Panc1 (cell line): Measurements from ENCODE around the gene CPM. TPM values are rescaled to one million over a fixed set of nuclear protein-coding genes. Genes with fewer than 3 reads are reported as not detected.

Experiments used
- ATAC-seq: fragments of 200-7000 bp; cut with Tn5 transposase; 2 replicates; pipeline ENCODE4 v1.9.1; 2020; ENCODE audit warnings: mild to moderate bottlenecking, moderate library complexity
- BruUV-seq: library from RNA; stranded (reverse); fragments of 400-500 nt; replicated peaks from 2 replicates; lab custom pipeline; 2021; lab: Mats Ljungman, UMichigan
- CTCF ChIA-PET: fragments of 300-600 bp; sonication (Branson Sonifier 250); formaldehyde crosslinking; loops from one replicate; lab custom pipeline; 2022; ENCODE audit warnings: antibody characterized with exemption; lab: Charles Lee
- POLR2A ChIA-PET: fragments of 300-600 bp; sonication (Branson Sonifier 250); formaldehyde crosslinking; loops from one replicate; lab custom pipeline; 2022; ENCODE audit warnings: antibody characterized with exemption; lab: Charles Lee
- DNase-seq: peaks from one replicate; pipeline ENCODE4 v3.0.0-alpha.2; 2010; ENCODE audit warnings: low read depth, low spot score
- H3K27ac ChIP-seq: 2 replicates; pipeline ENCODE4 v1.5.1; 2011; ENCODE audit warnings: mild to moderate bottlenecking, low read length, inconsistent platforms
- H3K27me3 ChIP-seq: fragments of 200-500 bp; sonication (Bioruptor generic); 2 replicates; pipeline ENCODE4 v1.6.0; 2014; ENCODE audit warnings: low read length, inconsistent platforms; ENCODE audit not compliant: control insufficient read depth, insufficient read depth
- H3K36me3 ChIP-seq: fragments of 200-500 bp; sonication (Bioruptor generic); 2 replicates; pipeline ENCODE4 v1.5.1; 2014; ENCODE audit warnings: inconsistent platforms, mild to moderate bottlenecking, low read length, moderate library complexity; ENCODE audit not compliant: control insufficient read depth, insufficient read depth
- H3K4me1 ChIP-seq: 2 replicates; pipeline ENCODE4 v1.5.1; 2011; ENCODE audit warnings: inconsistent platforms, mild to moderate bottlenecking, low read length, moderate library complexity; ENCODE audit not compliant: control insufficient read depth, insufficient read depth
- H3K4me3 ChIP-seq, 2 experiments: 2 replicates each; pipeline ENCODE4 v1.5.1; 2011 to 2012; ENCODE audit warnings: low read depth in 2 of 2, low read length in 2 of 2, mild to moderate bottlenecking in 2 of 2, inconsistent platforms in 1 of 2, moderate library complexity in 1 of 2
- H3K9me3 ChIP-seq: fragments of 200-500 bp; sonication (Bioruptor generic); 2 replicates; pipeline ENCODE4 v1.5.1; 2014; ENCODE audit warnings: low read depth, mild to moderate bottlenecking, inconsistent platforms, low read length, moderate library complexity; ENCODE audit not compliant: control insufficient read depth, insufficient read depth
- POLR2AphosphoS5 ChIP-seq: IDR thresholded peaks from 2 replicates; pipeline ENCODE4 v1.6.1; 2012; ENCODE audit warnings: mild to moderate bottlenecking, low read depth, low read length, moderate library complexity
- SIN3A ChIP-seq: IDR thresholded peaks from 2 replicates; pipeline ENCODE4 v1.6.1; 2012; ENCODE audit warnings: low read depth, mild to moderate bottlenecking, low read length, moderate library complexity, borderline replicate concordance; ENCODE audit not compliant: insufficient read depth
- TCF7L2 ChIP-seq: IDR thresholded peaks from 2 replicates; pipeline ENCODE4 v1.6.1; 2011; ENCODE audit warnings: mild to moderate bottlenecking, low read depth, low read length, inconsistent platforms
- in situ Hi-C: cut with HindIII; loops from 2 replicates; pipeline ENCODE4 v1.10.0; 2016; ENCODE audit warnings: low sequenced_read_pairs, low pct_unique_long_range_greater_than_20kb
- intact Hi-C: fragments of 100-400 bp; cut with micrococcal nuclease; formaldehyde crosslinking; loops from one replicate; pipeline ENCODE4 v1.10.0; 2022; ENCODE audit not compliant: unreplicated experiment
- total RNA-seq: library from RNA; stranded (reverse); gene quantifications from one replicate; pipeline ENCODE4 v1.2.1, GENCODE V29; 2021; ENCODE audit not compliant: unreplicated experiment
- TF ChIP-seq, protein P1 (sequence below): fragments of 450-650 bp; IDR thresholded peaks from 2 replicates; pipeline ENCODE4 v1.5.1; 2017; ENCODE audit warnings: mild to moderate bottlenecking
- TF ChIP-seq, protein P2 (sequence below), 2 experiments: IDR thresholded peaks; 2 replicates each; pipeline ENCODE4 v1.6.1; 2011 to 2012; ENCODE audit warnings: low read depth in 2 of 2, control low read depth in 1 of 2, low read length in 1 of 2, mild to moderate bottlenecking in 1 of 2, moderate library complexity in 1 of 2; ENCODE audit not compliant: insufficient read depth in 1 of 2

CPM gene
- total RNA-seq, 1 experiment from 2014 or later: 11.2 TPM

DNA sequence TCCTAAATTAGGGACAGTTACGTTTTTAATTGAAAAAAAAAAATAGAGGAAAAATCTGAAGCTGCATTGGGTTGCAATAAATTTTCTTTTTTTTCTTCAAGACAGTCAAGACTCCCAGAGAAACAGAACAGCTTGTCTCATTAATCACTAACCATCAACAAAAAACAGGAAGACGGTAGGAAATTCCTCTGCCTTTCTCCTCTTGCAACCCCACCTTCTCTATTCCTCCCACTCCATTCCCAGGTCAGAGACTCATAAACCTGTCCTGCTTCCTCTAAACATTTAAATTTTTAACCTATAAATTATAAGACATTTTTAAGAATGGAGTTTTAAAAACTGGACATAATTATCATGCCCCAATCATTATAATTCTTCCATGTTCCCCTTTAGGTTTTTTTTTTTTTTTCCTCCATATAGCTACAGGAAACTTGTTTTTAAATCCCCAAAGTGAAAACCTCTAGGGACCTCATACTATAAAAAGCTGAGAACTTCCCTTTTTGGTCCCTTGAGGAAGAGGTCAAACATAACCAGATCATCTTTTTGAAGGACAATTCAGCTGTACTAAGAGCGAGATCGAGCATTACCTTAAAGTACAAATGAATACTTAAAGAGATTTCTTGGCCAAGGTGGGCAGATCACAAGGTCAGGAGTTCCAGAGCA lies 36.0 kb downstream of the CPM start:
- no peak for ATAC-seq
- CTCF ChIA-PET: no interaction called here
- H3K27ac ChIP-seq: no peak overlapping the region

DNA sequence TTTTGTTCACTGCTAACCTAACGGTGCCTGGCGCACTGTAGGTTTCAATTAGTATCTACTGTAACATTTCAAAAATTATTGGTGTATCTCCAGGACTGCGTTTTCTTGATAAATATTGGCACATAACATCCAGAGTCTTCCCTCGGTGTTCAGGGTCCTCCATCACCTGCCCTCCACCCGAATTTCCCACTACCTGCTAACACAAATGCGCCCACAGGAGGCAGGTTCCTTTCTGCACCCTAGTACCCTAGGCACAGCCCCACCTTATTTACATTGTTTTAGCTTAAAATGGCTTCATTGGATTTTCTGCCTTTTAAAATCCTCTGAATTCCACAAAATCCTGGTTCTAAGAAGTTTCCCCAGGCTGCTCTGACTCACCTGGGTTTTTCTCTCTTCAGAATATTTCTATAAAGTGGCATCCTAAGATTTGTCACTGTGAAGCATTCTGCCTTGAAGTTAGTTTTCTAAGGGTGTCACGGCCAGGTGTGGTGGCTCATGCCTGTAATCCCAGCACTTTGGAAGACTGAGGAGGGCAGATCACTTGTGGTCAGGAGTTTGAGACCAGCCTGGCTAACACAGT lies 38.6 kb downstream of the CPM start:
- no peaks in the 10 kb centered on the region for H3K4me1 ChIP-seq
- H3K4me3 ChIP-seq: no peak overlapping the region
- in situ Hi-C loops: no loop called here
- H3K27ac ChIP-seq: no peak overlapping the region
- BruUV-seq: no TSS peak
- ChIA-PET POLR2A (no interaction called here), CTCF (no interaction called here)
- intact Hi-C loops: no loop called here
- H3K9me3 ChIP-seq: no peaks in the 10 kb centered on the region
- ATAC-seq (no peak), DNase-seq (no peak)
- TF ChIP-seq TCF7L2 (no peak), SIN3A (no peak), POLR2AphosphoS5 (no peak)
- TF ChIP-seq, protein P1, sequence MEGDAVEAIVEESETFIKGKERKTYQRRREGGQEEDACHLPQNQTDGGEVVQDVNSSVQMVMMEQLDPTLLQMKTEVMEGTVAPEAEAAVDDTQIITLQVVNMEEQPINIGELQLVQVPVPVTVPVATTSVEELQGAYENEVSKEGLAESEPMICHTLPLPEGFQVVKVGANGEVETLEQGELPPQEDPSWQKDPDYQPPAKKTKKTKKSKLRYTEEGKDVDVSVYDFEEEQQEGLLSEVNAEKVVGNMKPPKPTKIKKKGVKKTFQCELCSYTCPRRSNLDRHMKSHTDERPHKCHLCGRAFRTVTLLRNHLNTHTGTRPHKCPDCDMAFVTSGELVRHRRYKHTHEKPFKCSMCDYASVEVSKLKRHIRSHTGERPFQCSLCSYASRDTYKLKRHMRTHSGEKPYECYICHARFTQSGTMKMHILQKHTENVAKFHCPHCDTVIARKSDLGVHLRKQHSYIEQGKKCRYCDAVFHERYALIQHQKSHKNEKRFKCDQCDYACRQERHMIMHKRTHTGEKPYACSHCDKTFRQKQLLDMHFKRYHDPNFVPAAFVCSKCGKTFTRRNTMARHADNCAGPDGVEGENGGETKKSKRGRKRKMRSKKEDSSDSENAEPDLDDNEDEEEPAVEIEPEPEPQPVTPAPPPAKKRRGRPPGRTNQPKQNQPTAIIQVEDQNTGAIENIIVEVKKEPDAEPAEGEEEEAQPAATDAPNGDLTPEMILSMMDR: no peak
- TF ChIP-seq, protein P2, sequence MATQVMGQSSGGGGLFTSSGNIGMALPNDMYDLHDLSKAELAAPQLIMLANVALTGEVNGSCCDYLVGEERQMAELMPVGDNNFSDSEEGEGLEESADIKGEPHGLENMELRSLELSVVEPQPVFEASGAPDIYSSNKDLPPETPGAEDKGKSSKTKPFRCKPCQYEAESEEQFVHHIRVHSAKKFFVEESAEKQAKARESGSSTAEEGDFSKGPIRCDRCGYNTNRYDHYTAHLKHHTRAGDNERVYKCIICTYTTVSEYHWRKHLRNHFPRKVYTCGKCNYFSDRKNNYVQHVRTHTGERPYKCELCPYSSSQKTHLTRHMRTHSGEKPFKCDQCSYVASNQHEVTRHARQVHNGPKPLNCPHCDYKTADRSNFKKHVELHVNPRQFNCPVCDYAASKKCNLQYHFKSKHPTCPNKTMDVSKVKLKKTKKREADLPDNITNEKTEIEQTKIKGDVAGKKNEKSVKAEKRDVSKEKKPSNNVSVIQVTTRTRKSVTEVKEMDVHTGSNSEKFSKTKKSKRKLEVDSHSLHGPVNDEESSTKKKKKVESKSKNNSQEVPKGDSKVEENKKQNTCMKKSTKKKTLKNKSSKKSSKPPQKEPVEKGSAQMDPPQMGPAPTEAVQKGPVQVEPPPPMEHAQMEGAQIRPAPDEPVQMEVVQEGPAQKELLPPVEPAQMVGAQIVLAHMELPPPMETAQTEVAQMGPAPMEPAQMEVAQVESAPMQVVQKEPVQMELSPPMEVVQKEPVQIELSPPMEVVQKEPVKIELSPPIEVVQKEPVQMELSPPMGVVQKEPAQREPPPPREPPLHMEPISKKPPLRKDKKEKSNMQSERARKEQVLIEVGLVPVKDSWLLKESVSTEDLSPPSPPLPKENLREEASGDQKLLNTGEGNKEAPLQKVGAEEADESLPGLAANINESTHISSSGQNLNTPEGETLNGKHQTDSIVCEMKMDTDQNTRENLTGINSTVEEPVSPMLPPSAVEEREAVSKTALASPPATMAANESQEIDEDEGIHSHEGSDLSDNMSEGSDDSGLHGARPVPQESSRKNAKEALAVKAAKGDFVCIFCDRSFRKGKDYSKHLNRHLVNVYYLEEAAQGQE (IDR thresholded peaks at IDR 0.05; ENCODE audit: insufficient read depth in 1 of 2, low read depth in 2 of 2, low read length in 1 of 2): no peak
- no peaks in the 10 kb centered on the region for H3K27me3 ChIP-seq
- no peaks in the 10 kb centered on the region for H3K36me3 ChIP-seq

More for the DNA sequence above, 36.0 kb downstream of the CPM start:
- no peaks in the 10 kb centered on the region for H3K36me3 ChIP-seq
- no peaks in the 10 kb centered on the region for H3K9me3 ChIP-seq
- TF ChIP-seq, protein P2 (IDR thresholded peaks at IDR 0.05; ENCODE audit: insufficient read depth in 1 of 2, low read depth in 2 of 2, low read length in 1 of 2): no peak
- TF ChIP-seq, protein P1: no peak
- TF ChIP-seq SIN3A (no peak), POLR2AphosphoS5 (no peak), TCF7L2 (no peak)
- in situ Hi-C loops (no loop called here), intact Hi-C loops (no loop called here)
- POLR2A ChIA-PET: interaction anchor here (0.6 kb wide), 1 partner anchor 121 kb away, joined by 5 read pairs; no protein-coding TSS in a partner anchor
- H3K4me3 ChIP-seq: no peak overlapping the region
- no peaks in the 10 kb centered on the region for H3K4me1 ChIP-seq
- no peaks in the 10 kb centered on the region for H3K27me3 ChIP-seq
- BruUV-seq: no TSS peak
- no peak for DNase-seq
